Stimulated activated CD4-positive, alpha-beta T cell treated with anti-CD3 and anti-CD28 coated beads, Interleukin-2, amount 100 ng/mL, for 48 hours (primary cell): ENCODE data around the gene ELP5.

Experiments used
- DNase-seq, 2 donors: peaks; one replicate each; pipeline ENCODE4 v3.0.0-alpha.2; 2020

ELP5 gene

DNA sequence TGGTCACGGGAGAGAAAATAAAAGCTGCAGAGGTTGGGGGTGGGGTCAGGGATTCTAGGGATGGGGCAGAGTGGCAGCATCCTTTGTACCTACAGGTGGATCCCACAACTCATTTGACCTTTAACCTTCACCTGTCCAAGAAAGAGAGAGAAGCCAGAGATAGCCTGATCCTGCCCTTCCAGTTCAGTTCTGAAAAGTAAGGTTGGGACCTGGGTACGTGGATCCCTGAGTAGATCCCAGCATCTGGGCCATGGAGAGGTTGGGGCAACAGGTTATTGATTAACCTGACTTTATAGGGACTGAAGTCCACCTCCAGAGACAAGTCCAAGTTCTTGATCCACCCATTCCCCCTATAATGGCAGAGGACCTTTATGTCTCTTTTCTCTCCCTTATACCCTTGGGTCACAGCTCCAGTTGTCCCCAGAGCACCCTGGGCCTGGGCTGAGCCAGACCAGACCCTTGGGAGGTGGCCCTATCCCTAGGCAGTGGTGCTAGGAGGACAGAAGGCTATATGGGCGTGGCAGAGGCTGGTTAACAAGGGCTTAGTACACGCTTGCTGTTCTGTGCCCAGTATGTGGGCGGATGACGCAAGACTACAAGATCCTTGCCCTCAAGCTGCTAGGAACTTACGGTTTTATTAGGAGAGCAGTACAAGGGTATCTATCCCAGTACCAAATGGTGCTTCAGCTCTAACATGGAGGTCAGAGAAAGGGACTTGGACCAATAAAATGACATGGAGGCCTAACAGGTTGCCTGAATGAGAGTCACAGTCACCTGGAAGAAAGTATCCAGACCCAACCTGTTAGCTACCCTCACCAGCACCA lies 6.9 kb downstream of the ELP5 start:
- no peak for DNase-seq

DNA sequence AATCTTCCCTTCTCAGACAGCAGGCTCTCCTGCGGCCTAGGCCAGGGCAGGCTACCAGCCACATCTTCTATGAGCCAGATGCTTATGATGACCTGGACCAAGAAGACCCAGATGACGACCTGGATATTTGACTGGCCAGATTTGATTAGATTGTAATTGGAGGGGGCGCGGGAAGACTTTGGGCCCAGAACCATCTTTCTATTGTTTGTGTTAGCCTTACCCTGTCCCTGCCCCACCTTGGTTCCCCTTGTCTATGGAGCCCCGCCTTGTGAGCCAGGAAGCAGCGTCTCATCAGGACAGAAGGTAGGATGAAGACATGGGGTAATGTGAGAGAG lies 7.5 kb downstream of the ELP5 start:
- no peak for DNase-seq

DNA sequence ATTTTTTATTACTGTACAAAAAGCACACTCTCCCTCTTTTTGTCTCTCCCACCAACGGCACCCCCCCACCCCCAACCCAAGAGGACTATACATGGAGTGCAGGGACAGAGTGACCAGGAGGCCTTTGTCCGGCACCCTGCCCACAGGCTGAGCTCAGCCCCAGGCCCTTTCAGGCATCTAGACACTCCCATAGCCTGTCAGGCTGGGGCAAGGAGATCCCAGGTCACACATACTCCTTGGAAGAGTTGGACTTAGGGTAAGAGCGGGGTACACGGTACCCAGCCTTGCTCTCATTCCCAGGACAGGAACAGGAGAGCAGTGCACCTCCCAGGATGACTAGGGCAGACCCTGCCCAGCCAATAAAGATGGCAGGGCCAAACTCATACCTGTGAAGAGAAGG lies 8.1 kb downstream of the ELP5 start:
- DNase-seq, result no peak

DNA sequence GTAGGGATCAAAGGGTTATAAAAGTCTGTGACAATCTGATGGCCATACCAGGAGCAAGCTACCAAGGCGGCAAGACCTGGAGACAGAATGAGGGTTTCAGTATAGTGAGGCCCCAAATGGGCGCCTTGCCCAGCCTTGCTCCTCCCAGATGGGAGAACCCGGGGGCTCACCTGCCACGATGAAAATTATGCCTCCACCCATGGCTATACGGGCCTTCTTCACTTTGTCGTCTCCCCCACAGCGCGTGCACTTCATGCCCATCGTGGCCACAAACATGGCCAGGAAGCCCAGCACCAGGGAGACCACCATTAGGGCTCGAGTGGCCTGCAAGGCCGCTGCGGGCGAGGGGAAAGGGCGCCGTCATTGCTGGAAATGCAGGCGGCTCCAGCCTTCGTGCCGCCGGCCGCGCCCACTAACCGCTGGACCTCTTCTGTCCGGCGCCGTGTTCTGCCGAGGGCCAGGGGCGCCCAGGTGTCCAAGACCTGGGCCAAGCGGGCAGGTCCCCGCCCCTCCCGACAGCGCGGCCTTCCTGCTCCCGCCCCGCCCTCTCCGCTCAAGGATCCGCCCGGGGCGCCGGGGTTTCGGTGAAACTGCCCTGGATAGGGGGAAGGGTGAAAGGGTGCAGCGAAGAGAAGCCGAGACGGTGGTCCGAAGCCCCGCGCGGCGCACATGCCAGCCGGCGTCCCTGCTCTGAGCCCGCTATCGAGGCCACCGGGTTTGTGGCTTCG lies 8.8 kb downstream of the ELP5 start:
- peak in 1 of 2 donors; percentile 23 for DNase-seq

DNA sequence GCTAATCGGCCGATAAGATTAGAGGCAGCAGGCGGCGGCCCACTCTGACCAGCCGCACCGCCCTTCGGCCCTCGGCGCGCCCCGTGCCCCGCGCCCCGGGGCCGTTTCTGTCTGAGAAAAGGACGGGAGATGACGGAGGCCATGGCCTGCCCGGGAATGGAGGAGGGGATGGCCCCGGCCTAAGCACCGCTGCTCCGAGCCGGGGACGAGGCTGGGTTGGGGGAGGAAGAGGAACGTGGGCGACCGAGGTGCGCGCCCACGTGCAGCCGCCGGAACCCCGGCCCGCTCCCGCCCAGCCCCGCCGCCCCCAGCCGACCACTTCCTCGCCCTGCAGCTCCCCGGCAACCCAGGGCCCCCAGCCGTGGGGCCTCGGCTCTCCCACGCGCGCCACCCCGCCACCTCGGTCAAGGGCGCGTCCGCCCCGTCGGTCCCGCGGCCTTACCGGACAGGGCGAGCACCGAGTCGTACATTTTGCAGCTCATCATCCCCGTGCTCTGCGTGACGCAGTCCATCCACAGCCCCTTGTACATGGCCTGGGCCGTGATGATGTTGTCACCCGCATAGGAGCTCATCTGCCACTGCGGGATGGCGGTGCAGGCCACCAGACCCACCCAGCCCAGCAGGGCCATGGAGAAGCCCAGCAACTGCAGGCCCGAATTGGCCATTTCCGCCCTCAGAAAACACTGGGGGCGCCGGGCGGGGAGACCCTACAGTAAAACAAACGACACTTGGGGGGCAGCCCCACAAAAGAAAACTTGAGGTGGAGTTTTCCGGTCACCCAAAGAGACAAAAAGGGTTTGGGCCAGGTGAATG lies 9.6 kb downstream of the ELP5 start:
- no peak for DNase-seq

DNA sequence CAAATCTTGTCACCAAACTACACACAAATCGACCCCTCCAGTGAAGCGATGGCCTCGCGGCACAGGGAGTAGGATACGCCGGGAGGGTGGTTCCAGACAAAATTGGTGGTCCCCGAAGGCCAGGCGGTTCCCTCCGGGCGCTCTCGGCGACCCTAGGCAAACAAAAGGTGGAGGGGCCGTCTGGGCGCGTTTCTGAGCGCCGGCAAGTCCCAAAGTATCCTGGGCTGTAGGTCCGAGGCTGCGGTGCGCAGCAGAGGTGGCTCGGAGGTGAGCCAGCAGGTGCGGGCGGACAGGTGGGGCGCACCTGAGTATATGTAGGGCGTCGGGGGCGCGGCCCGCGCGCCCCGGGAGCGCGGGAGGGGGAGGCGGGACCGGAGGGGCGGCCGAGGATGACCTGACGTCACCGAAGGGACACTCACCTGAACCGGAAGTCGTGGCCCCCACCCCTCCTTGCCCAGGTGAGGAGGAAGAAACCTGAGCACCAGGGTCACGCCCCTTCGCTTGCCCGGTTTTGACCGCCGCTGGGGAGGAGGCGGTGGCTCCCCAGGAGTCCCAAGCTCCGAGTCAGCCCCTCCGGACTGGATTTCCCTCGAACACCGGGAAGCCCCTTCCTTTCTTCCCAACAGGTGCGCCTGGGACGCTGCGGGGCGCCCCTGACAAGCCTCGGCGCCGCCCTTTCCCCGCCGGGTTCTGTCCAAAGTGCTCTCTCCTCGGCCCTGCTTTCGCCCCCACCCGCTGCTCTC lies 10.3 kb downstream of the ELP5 start, which contains the start of gene CLDN7:
CLDN7 (minus strand) TSS at position 287 of the 743 bp plus-strand sequence. CDS start 435 bp downstream, outside the sequence.
- DNase-seq, result no peak

DNA sequence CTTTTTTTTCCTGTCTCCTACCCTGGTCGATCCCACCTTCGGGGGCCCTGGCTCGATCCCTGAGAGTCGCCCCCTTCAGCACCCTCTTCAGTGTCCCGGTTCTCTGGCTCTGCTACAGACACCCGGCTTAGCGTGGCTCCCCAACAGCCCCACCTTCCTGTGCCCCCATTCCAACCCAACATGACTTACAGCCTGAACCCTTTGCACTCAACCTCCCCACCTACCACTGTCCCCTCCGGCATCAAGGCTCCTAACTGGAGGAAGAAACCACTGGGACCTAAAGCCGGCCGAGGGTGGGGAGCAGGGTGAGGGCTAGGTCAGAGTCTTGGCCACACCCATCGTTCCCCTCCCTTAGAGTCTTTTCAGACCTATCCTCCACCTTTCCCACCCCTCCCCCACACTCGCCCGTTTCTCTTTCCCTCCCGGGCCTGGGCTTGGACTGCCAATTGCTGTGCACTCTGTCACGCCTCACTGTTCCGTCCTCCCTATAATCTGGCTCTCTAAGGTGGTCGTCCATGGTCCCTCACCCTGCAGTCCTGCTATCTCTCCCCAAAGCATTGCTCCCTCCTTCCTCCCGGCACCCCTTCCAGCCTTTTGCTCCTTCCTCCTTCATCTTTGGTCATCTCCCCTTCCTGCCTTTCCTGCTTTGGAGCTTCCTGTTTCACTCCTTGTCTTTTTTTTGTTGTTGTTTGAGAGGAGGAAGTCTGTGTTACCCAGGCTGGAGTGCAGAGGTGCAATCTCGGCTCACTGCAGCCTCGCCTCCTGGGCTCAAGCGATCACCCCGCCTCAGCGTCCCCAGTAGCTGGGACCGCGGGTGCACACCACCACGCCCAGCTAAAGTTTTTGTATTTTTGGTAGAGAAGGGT lies 11.2 kb downstream of the ELP5 start:
- no peak for DNase-seq

DNA sequence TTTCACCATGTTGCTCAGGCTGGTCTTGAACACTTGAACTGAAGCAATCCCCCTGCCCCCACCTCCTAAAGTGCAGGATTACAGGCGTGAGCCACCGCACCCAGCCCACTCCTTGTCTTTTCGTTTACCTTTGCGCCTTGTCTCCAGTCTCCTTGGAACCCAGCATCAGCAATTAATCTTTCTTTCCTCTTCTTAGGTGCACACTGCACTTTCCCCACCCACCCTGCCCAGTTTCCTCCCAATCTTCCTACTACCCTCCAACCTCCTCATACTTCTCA lies 11.7 kb downstream of the ELP5 start:
- DNase-seq, result no peak

DNA sequence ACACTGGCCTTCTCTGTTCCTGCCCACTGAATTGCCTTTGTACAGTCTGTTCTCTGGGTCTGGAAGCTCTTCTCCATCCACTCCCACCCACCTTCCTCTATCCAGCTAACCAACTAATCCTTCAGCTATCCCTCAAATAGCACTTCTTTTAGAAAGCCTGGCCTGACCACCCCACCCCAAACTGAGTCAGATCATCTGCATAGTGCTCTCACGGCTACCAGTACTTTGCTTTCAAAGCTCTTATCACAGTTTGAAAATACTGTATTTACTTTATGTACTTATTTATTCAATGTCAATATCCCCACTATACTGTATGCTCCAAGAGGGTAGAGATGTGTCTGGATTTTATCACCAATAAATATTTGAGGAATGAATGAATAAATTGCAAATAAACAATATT lies 14.8 kb downstream of the ELP5 start:
- DNase-seq, result no peak

DNA sequence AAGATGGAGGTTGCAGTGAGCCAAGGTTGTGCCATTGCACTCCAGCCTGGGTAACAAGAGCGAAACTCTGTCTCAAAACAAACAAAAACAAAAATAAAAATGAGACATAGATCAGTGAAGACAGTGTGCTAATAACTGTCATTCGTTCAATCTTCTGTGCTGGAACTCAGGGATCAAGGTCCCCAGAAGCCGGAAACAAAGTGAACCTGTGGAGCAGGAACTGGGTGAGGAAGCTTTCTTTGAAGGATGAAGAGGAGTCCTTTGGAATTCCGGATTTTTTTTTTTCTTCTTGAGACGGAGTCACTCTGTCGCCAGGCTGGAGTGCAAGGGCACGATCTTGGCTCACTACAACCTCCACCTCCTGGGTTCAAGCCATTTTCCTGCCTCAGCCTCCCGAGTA lies 27.4 kb downstream of the ELP5 start:
- DNase-seq, result no peak

DNA sequence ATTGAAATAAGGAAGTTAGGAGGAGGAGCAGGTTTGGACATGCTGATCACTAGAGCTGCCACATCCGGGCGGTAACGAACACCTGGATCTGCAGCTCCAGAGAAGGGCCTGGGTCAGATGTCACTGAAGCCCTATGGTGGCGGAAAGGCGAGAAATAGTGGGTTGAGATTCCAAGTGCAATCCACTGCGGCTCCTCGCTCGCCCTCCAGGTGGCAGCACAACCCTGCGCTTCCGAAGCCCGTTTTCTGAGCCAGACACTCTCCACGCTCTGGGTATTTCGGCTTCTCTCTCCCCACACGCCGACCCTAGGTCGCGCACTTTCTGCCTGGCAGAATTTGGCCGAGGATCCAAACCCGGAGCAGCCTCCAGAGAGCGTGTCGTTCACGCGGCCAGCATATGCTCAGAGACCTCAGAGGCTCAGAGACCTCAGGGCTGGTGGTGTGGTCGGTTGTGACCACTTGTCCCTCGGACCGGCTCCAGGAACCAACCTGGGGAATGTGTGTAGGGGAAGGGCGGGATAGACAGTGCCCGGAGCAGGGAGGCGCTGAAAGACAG lies 28.6 kb downstream of the ELP5 start:
- DNase-seq, result peak; percentile 84 to 90

DNA sequence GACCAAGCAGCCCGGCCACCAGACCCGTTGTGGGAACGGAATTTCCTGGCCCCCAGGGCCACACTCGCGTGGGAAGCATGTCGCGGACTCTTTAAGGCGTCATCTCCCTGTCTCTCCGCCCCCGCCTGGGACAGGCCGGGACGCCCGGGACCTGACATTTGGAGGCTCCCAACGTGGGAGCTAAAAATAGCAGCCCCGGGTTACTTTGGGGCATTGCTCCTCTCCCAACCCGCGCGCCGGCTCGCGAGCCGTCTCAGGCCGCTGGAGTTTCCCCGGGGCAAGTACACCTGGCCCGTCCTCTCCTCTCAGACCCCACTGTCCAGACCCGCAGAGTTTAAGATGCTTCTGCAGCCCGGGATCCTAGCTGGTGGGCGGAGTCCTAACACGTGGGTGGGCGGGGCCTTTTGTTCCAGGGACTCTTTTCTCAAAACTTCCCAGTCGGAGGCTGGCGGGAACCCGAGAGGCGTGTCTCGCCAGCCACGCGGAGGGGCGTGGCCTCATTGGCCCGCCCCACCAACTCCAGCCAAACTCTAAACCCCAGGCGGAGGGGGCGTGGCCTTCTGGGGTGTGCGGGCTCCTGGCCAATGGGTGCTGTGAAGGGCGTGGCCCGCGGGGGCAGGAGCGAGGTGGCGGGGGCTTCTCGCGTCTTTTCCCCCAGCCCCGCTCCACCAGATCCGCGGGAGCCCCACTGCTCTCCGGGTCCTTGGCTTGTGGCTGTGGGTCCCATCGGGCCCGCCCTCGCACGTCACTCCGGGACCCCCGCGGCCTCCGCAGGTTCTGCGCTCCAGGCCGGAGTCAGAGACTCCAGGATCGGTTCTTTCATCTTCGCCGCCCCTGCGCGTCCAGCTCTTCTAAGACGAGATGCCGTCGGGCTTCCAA lies 29.3 kb downstream of the ELP5 start, which contains the start of gene SLC2A4:
SLC2A4 (plus strand) TSS at position 645 of the 879 bp plus-strand sequence; CDS start at position 862, 217 bp downstream.
- DNase-seq, result peak; percentile 87 to 88

DNA sequence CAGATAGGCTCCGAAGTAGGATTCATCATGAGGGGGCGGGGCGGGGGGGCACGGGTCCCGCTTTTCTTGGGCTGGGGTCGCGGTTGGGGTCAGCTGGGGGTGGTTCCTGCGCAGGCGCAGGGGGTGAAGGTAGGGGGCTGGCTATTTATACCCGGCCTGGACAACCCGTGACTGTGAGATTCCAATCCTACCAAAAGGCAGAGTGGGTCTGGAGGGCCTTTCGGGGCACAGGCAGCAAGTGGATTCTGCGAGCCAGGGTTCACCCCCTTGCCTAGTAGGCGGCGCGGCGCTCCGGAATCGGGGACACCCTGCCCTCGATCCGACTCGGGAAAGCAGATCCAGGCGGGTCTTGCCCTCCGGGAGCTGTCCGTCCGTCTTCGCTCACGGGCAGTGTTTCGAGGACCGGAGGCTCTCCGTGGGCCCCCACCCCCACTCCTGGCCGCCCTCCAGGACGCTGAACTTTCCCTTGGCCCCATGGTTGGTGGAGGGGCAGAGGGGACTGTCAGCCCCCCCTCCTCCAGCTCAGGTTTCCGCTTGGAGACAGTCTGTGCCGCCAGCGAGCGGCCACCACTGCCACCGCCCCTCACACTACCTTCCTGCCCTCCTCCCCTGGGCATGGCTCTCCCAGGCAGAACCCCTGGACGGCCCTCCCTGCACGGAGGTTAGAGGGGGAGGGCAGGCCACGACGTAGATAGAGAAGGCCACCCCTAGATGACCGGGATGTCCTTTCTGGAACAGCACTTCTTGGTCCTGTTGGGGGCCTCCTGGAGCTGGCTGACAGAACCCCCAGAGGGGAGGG lies 30.1 kb downstream of the ELP5 start:
- DNase-seq, result no peak

DNA sequence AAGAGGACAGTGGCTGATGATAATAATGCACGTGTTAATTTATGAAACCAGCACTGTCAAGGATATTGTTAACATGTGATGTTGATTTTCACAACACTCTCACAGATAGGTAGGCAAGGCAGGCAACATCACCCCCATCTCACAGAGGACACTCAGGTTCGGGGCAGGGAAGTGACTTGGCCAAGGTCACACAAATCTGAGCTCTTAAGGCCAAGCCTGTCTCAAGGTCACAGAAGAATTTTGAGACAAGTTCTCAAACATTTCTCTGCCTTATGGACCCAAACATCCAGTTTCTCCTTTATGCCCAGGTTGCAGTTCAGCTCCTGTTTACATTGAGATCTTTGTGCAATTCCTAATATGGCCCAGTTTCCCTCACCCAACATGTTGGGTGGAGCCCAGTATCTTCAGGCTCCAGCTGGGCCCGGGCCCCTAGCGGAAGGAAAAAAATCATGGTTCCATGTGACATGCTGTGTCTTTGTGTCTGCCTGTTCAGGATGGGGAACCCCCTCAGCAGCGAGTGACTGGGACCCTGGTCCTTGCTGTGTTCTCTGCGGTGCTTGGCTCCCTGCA lies 30.8 kb downstream of the ELP5 start:
- DNase-seq, result no peak

DNA sequence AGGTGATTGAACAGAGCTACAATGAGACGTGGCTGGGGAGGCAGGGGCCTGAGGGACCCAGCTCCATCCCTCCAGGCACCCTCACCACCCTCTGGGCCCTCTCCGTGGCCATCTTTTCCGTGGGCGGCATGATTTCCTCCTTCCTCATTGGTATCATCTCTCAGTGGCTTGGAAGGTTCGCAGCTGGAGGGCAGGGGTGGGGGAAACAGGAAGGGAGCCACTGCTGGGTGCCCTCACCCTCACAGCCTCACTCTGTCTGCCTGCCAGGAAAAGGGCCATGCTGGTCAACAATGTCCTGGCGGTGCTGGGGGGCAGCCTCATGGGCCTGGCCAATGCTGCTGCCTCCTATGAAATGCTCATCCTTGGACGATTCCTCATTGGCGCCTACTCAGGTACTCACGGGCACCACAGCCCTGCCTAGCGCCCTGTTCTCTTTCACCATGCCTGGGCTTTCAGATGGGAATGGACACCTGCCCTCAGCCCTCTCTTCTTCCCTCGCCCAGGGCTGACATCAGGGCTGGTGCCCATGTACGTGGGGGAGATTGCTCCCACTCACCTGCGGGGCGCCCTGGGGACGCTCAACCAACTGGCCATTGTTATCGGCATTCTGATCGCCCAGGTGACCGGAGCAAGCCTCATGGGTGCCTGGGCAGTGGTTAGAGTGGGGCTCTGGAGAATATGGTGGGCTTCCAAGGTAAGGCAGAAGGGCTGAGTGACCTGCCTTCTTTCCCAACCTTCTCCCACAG lies 31.6 kb downstream of the ELP5 start:
- no peak for DNase-seq

DNA sequence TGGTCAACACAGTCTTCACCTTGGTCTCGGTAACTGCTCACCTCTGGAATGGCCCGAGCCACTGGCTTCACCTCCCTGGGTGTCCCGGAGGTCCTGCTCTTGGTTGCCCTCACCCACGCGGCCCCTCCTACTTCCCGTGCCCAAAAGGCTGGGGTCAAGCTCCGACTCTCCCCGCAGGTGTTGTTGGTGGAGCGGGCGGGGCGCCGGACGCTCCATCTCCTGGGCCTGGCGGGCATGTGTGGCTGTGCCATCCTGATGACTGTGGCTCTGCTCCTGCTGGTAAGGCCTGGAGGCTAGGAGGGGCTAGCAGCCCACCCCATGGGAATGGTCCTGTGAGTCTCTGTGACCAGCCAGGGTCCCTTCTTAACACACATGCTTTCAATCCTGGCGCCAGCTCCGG lies 32.9 kb downstream of the ELP5 start:
- no peak for DNase-seq

DNA sequence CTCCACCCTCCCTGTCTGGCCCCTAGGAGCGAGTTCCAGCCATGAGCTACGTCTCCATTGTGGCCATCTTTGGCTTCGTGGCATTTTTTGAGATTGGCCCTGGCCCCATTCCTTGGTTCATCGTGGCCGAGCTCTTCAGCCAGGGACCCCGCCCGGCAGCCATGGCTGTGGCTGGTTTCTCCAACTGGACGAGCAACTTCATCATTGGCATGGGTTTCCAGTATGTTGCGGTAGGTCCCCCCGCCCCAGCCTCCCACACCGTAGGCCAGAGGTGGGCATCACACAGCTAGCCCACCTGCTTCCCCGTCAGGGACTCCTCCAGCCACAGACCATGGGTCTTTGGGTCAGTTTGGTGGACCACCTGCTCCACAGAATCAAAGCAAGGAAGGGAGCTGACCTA lies 33.7 kb downstream of the ELP5 start:
- DNase-seq, result no peak

DNA sequence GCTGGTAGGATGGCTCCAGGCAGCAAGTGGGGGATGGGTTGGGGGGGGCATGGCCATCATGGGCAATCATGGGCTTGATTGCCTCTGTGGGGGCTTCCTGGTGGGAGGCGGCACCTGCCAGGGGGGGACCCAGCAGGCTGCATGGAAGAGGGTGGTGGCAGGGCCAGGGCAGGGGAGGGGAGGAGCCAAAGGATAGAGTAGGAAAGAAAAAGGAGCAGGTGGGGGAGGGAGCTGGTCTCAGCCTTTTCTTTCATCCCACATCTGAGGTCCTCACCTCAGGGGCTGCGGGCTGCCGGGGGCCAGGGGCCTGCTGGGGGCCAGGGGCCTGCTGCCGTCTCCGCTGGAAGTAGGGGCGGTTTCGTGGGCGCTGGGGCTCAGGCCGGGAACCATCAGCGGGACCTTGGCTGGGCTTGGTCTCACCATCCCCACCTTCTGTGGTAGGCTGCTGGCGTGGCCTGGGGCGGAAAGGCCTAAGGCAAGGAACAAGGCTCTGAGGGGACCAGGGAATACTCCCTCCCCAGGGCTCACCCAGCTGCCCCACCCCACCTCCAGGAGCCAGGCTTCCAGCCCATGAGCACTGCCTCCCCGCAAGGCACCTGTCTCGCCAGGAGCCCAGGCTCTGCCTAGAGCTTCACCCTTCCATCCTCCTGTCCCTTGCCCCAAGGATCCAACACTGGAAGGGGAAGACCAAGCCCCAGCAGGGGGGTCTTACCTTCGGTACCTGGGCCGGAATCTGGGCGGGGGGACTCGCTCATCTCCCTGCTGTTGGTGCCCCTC lies 37.4 kb downstream of the ELP5 start:
- DNase-seq, result no peak
